ENCODE results near the gene TBL3. TPM values are rescaled to one million over a fixed set of nuclear protein-coding genes. Genes with fewer than 3 reads are reported as not detected.
A peak's percentile ranks its signal among the peaks of the same experiment; 100 is the strongest.

The TBL3 gene
- total and polyA plus RNA-seq, 9 of the 15 experiments (the other 6 are each of a cell fraction or from before 2014, with no cell fraction given) = 0.97 to 117 (median 24.5) TPM

GRCh38 chr16:1929578-1930337 is 42.1 kb upstream of the TBL3 start (continued):
- peak; percentile 88 for TF ChIP-seq DEAF1 (CRISPR knock-in tag; IDR thresholded peaks at IDR 0.05)
- TF ChIP-seq CBFB (CRISPR knock-in tag; IDR thresholded peaks at IDR 0.05) = peak; percentile 56; the same call in 1 of the 2 replicates
- TF ChIP-seq STAT6 (CRISPR knock-in tag; IDR thresholded peaks at IDR 0.05) = 0 out of 2 replicates have a peak, but pooled peaks have one; percentile 43
- TF ChIP-seq BHLHE40 (IDR thresholded peaks at IDR 0.05; ENCODE audit: low read length) = peak; percentile 44
- TF ChIP-seq ZNF766 (CRISPR knock-in tag; conservative IDR thresholded peaks at IDR 0.05) = peak; percentile 87
- TF ChIP-seq TSHZ1 (CRISPR knock-in tag; IDR thresholded peaks at IDR 0.05) = no peak
- no peak for TF ChIP-seq ZBTB49 (CRISPR knock-in tag; IDR thresholded peaks at IDR 0.05; ENCODE audit: borderline replicate concordance)
- peak; percentile 69; the same call in 1 of the 2 replicates for TF ChIP-seq SIN3B (IDR thresholded peaks at IDR 0.05; ENCODE audit: low read depth)
- no peak for TF ChIP-seq BCL6 (CRISPR knock-in tag; IDR thresholded peaks at IDR 0.05)
- peak; percentile 100 for TF ChIP-seq L3MBTL2 (IDR thresholded peaks at IDR 0.05)
